Activated B cell treated with CpG ODN at 0.5 μM for 24 hours (primary cell): ENCODE results near the gene ANKRD55. TPM values are rescaled to one million over a fixed set of nuclear protein-coding genes. Genes with fewer than 3 reads are reported as not detected.

Experiments
- ATAC-seq: fragments of 200-7000 bp; cut with Tn5 transposase; one replicate; pipeline ENCODE4 v1.10.0; 2021; ENCODE audit warnings: low read depth, mild to moderate bottlenecking, moderate library complexity
- CTCF ChIA-PET: fragments of 350-600 bp; sonication (Branson Sonifier 250); formaldehyde crosslinking; loops from one replicate; lab custom pipeline; 2021; ENCODE audit warnings: antibody characterized with exemption; lab: Charles Lee
- POLR2A ChIA-PET: fragments of 350-600 bp; sonication (Branson Sonifier 250); formaldehyde crosslinking; loops from one replicate; lab custom pipeline; 2021; ENCODE audit warnings: antibody characterized with exemption; lab: Charles Lee
- DNase-seq: peaks from one replicate; pipeline ENCODE4 v3.0.0; 2022
- H3K27ac Mint-ChIP-seq: one replicate; pipeline ENCODE4 v1.8.0; 2020; ENCODE audit warnings: mixed read lengths
- H3K27me3 Mint-ChIP-seq: one replicate; pipeline ENCODE4 v1.8.0; 2021; ENCODE audit warnings: mixed read lengths
- H3K36me3 Mint-ChIP-seq: one replicate; pipeline ENCODE4 v1.8.0; 2021; ENCODE audit warnings: low read depth, mixed read lengths
- H3K4me1 Mint-ChIP-seq: one replicate; pipeline ENCODE4 v1.8.0; 2021; ENCODE audit warnings: mixed read lengths
- H3K4me3 Mint-ChIP-seq: one replicate; pipeline ENCODE4 v1.8.0; 2020; ENCODE audit warnings: mild to moderate bottlenecking, mixed read lengths
- H3K9me3 Mint-ChIP-seq: one replicate; pipeline ENCODE4 v1.8.0; 2020; ENCODE audit warnings: mixed read lengths
- CTCF ChIP-seq: fragments of 200-600 bp; IDR thresholded peaks from one replicate; pipeline ENCODE4 v1.8.0; 2022; ENCODE audit warnings: antibody characterized with exemption, mild to moderate bottlenecking
- intact Hi-C: fragments of 100-400 bp; cut with micrococcal nuclease; formaldehyde crosslinking; loops from one replicate; pipeline ENCODE4 v1.15.1; 2024
- total RNA-seq: library from RNA; stranded (reverse); gene quantifications from 2 replicates; pipeline ENCODE4 v1.2.3, GENCODE V29; 2022

ANKRD55 gene
- total RNA-seq, 1 donor from 2014 or later, result not detected

- H3K9me3 Mint-ChIP-seq, result no peaks in the 10 kb centered on the region
- no peak for TF ChIP-seq CTCF
- no peaks in the 10 kb centered on the region for H3K27me3 Mint-ChIP-seq
- ChIA-PET CTCF (interaction anchor here (0.7 to 3.4 kb wide), 9 partner anchors 8 to 793 kb away, joined by 3 to 76 read pairs (median 4); no protein-coding TSS in a partner anchor), POLR2A (interaction anchor here (0.5 to 1.4 kb wide), 5 partner anchors 206 to 549 kb away, joined by 3 to 7 read pairs (median 4); partner anchors contain the start of gene IL6ST)
- DNase-seq (no peak), ATAC-seq (peak; percentile 100)
- intact Hi-C loops, result loop anchor here (1.0 to 5.0 kb wide), 8 partner anchors 206 to 1029 kb away; no protein-coding TSS in a partner anchor
- peaks cover 4% of the 10 kb centered on the region for H3K4me1 Mint-ChIP-seq
- no peaks in the 10 kb centered on the region for H3K36me3 Mint-ChIP-seq
- no peak overlapping the region for H3K4me3 Mint-ChIP-seq
- H3K27ac Mint-ChIP-seq, result no peak overlapping the region
These were observed 32.0 kb downstream of the ANKRD55 start for GRCh38 chr5:56200971-56201666.

GRCh38 chr5:56195016-56195415 is 38.1 kb downstream of the ANKRD55 start:
- Mint-ChIP-seq H3K27me3 (peaks cover 2% of the 10 kb centered on the region), H3K4me3 (no peak overlapping the region), H3K27ac (no peak overlapping the region), H3K36me3 (no peaks in the 10 kb centered on the region), H3K9me3 (peaks cover 3% of the 10 kb centered on the region), H3K4me1 (no peaks in the 10 kb centered on the region)
- ChIA-PET POLR2A (no interaction called here), CTCF (no interaction called here)
- TF ChIP-seq CTCF, result no peak
- no peak for ATAC-seq
- intact Hi-C loops, result no loop called here
- DNase-seq, result no peak

- ChIA-PET CTCF (no interaction called here), POLR2A (no interaction called here)
- H3K27ac Mint-ChIP-seq, result no peak overlapping the region
- ATAC-seq, result no peak
- intact Hi-C loops, result no loop called here
- H3K27me3 Mint-ChIP-seq, result peaks cover 2% of the 10 kb centered on the region
- DNase-seq, result no peak
- TF ChIP-seq CTCF, result no peak
- H3K4me1 Mint-ChIP-seq, result no peaks in the 10 kb centered on the region
- peaks cover 3% of the 10 kb centered on the region for H3K9me3 Mint-ChIP-seq
- no peak overlapping the region for H3K4me3 Mint-ChIP-seq
- no peaks in the 10 kb centered on the region for H3K36me3 Mint-ChIP-seq
These were observed 40.9 kb downstream of the ANKRD55 start for GRCh38 chr5:56192246-56192645.

GRCh38 chr5:56191656-56192055 is 41.5 kb downstream of the ANKRD55 start:
- intact Hi-C loops, result no loop called here
- peaks cover 2% of the 10 kb centered on the region for H3K27me3 Mint-ChIP-seq
- TF ChIP-seq CTCF, result no peak
- peaks cover 3% of the 10 kb centered on the region for H3K9me3 Mint-ChIP-seq
- no peak overlapping the region for H3K27ac Mint-ChIP-seq
- no peaks in the 10 kb centered on the region for H3K36me3 Mint-ChIP-seq
- ChIA-PET POLR2A (no interaction called here), CTCF (no interaction called here)
- no peak overlapping the region for H3K4me3 Mint-ChIP-seq
- no peak for DNase-seq
- ATAC-seq, result no peak
- no peaks in the 10 kb centered on the region for H3K4me1 Mint-ChIP-seq

- DNase-seq, result no peak
- no peak overlapping the region for H3K27ac Mint-ChIP-seq
- no peak for TF ChIP-seq CTCF
- peaks cover 3% of the 10 kb centered on the region for H3K9me3 Mint-ChIP-seq
- no peak for ATAC-seq
- no peak overlapping the region for H3K4me3 Mint-ChIP-seq
- peaks cover 4% of the 10 kb centered on the region for H3K27me3 Mint-ChIP-seq
- ChIA-PET POLR2A (no interaction called here), CTCF (no interaction called here)
- H3K36me3 Mint-ChIP-seq, result no peaks in the 10 kb centered on the region
- intact Hi-C loops, result no loop called here
- no peaks in the 10 kb centered on the region for H3K4me1 Mint-ChIP-seq
These were observed 42.6 kb downstream of the ANKRD55 start for GRCh38 chr5:56190497-56190896.
